Stimulated activated naive CD8-positive, alpha-beta T cell treated with anti-CD3 and anti-CD28 coated beads, Interleukin-15, amount 100 ng/mL, for 72 hours (primary cell): ENCODE results near the gene NECTIN4.

Experiments used
- ATAC-seq: fragments of 150-1000 bp; cut with Tn5 transposase; 2 replicates; pipeline ENCODE4 v1.10.0; 2021; ENCODE audit warnings: mild to moderate bottlenecking, moderate library complexity
- DNase-seq, 2 donors: peaks; one replicate each; pipeline ENCODE4 v3.0.0; 2021 to 2022
- H3K27ac Mint-ChIP-seq, 2 donors: one replicate each; pipeline ENCODE4 v1.8.0; 2022; ENCODE audit warnings: mild to moderate bottlenecking in 2 of 2, mixed read lengths in 2 of 2, moderate library complexity in 2 of 2
- H3K27me3 Mint-ChIP-seq: one replicate; pipeline ENCODE4 v1.8.0; 2022; ENCODE audit warnings: mixed read lengths
- H3K4me1 Mint-ChIP-seq: one replicate; pipeline ENCODE4 v1.8.0; 2022; ENCODE audit warnings: mild to moderate bottlenecking, mixed read lengths
- H3K4me3 Mint-ChIP-seq, 2 donors: one replicate each; pipeline ENCODE4 v1.8.0; 2022; ENCODE audit warnings: mild to moderate bottlenecking in 2 of 2, mixed read lengths in 2 of 2, moderate library complexity in 1 of 2
- H3K9me3 Mint-ChIP-seq, 2 donors: one replicate each; pipeline ENCODE4 v1.8.0; 2022; ENCODE audit warnings: mixed read lengths in 2 of 2

Gene NECTIN4

GRCh38 chr1:161089251-161089924 is at the start of gene NECTIN4:
Gene NECTIN4, minus strand, starts transcription at chr1:161089558. Its CDS starts 262 bp downstream, at chr1:161089296.
- Mint-ChIP-seq H3K4me1 (peaks cover 60% of the 10 kb centered on the region), H3K27me3 (no peaks in the 10 kb centered on the region), H3K4me3 (no peak within 1 kb of the TSS), H3K27ac (peak within 1 kb of the TSS in 1 of 2 donors; percentile 68), H3K9me3 (no peaks in the 10 kb centered on the region)
- ATAC-seq = no peak
- DNase-seq = no peak

GRCh38 chr1:161138431-161138830 is 49.1 kb upstream of the NECTIN4 start:
- DNase-seq (no peak), ATAC-seq (no peak)
- Mint-ChIP-seq H3K4me1 (peaks cover 6% of the 10 kb centered on the region), H3K27me3 (no peaks in the 10 kb centered on the region), H3K27ac (peak overlapping the region in 1 of 2 donors; percentile 34), H3K9me3 (no peaks in the 10 kb centered on the region), H3K4me3 (no peak overlapping the region)

- DNase-seq (no peak), ATAC-seq (no peak)
- peaks cover 6% of the 10 kb centered on the region for H3K4me1 Mint-ChIP-seq
- H3K9me3 Mint-ChIP-seq = no peaks in the 10 kb centered on the region
- H3K4me3 Mint-ChIP-seq = no peak overlapping the region
- H3K27ac Mint-ChIP-seq = no peak overlapping the region
- H3K27me3 Mint-ChIP-seq = no peaks in the 10 kb centered on the region
Measured at GRCh38 chr1:161137881-161138280, 48.5 kb upstream of the NECTIN4 start.

- H3K4me1 Mint-ChIP-seq = peaks cover 42% of the 10 kb centered on the region
- H3K27me3 Mint-ChIP-seq = no peaks in the 10 kb centered on the region
- no peaks in the 10 kb centered on the region for H3K9me3 Mint-ChIP-seq
- no peak overlapping the region for H3K4me3 Mint-ChIP-seq
- DNase-seq = no peak
- no peak overlapping the region for H3K27ac Mint-ChIP-seq
- ATAC-seq = no peak
Measured at GRCh38 chr1:161133220-161133740, 43.9 kb upstream of the NECTIN4 start.

- H3K4me1 Mint-ChIP-seq = peaks cover 49% of the 10 kb centered on the region
Measured at GRCh38 chr1:161132410-161133219, 43.3 kb upstream of the NECTIN4 start, which contains the start of gene DEDD. Gene DEDD, minus strand, starts transcription at chr1:161132667. Its CDS starts 8,205 bp downstream, at chr1:161124462.

GRCh38 chr1:161131523-161132409 is 42.4 kb upstream of the NECTIN4 start:
- H3K27me3 Mint-ChIP-seq = no peaks in the 10 kb centered on the region
- H3K4me1 Mint-ChIP-seq = peaks cover 57% of the 10 kb centered on the region
- ATAC-seq (peak; percentile 44), DNase-seq (no peak)
- no peak overlapping the region for H3K4me3 Mint-ChIP-seq
- H3K27ac Mint-ChIP-seq = peak overlapping the region; percentile 4 to 85
- no peaks in the 10 kb centered on the region for H3K9me3 Mint-ChIP-seq

More at GRCh38 chr1:161132410-161133219, 43.3 kb upstream of the NECTIN4 start, which contains the start of gene DEDD:
- peak; percentile 87 to 94 for DNase-seq
- Mint-ChIP-seq H3K4me3 (no peak within 1 kb of the TSS), H3K27me3 (no peaks in the 10 kb centered on the region), H3K9me3 (no peaks in the 10 kb centered on the region), H3K27ac (peak within 1 kb of the TSS; percentile 4 to 85)
- ATAC-seq = peak; percentile 96

GRCh38 chr1:161130266-161130665 is 40.9 kb upstream of the NECTIN4 start:
- Mint-ChIP-seq H3K4me1 (peaks cover 60% of the 10 kb centered on the region), H3K9me3 (no peaks in the 10 kb centered on the region), H3K4me3 (no peak overlapping the region), H3K27ac (no peak overlapping the region), H3K27me3 (no peaks in the 10 kb centered on the region)
- DNase-seq (no peak), ATAC-seq (no peak)

- no peaks in the 10 kb centered on the region for H3K27me3 Mint-ChIP-seq
- ATAC-seq (no peak), DNase-seq (no peak)
- no peak overlapping the region for H3K4me3 Mint-ChIP-seq
- no peak overlapping the region for H3K27ac Mint-ChIP-seq
- no peaks in the 10 kb centered on the region for H3K9me3 Mint-ChIP-seq
- peaks cover 55% of the 10 kb centered on the region for H3K4me1 Mint-ChIP-seq
Measured at GRCh38 chr1:161128591-161129420, 39.4 kb upstream of the NECTIN4 start.

GRCh38 chr1:161127649-161128048 is 38.3 kb upstream of the NECTIN4 start:
- H3K27ac Mint-ChIP-seq = peak overlapping the region in 1 of 2 donors; percentile 77

GRCh38 chr1:161122967-161123366 is 33.6 kb upstream of the NECTIN4 start:
- DNase-seq = no peak
- no peak for ATAC-seq
- H3K4me1 Mint-ChIP-seq = peaks cover 53% of the 10 kb centered on the region
- H3K27me3 Mint-ChIP-seq = no peaks in the 10 kb centered on the region
- H3K27ac Mint-ChIP-seq = no peak overlapping the region
- no peaks in the 10 kb centered on the region for H3K9me3 Mint-ChIP-seq
- no peak overlapping the region for H3K4me3 Mint-ChIP-seq

More at GRCh38 chr1:161127649-161128048, 38.3 kb upstream of the NECTIN4 start:
- peaks cover 55% of the 10 kb centered on the region for H3K4me1 Mint-ChIP-seq
- DNase-seq (no peak), ATAC-seq (no peak)
- no peaks in the 10 kb centered on the region for H3K9me3 Mint-ChIP-seq
- no peak overlapping the region for H3K4me3 Mint-ChIP-seq
- no peaks in the 10 kb centered on the region for H3K27me3 Mint-ChIP-seq

GRCh38 chr1:161121834-161122233 is 32.5 kb upstream of the NECTIN4 start:
- ATAC-seq = no peak
- Mint-ChIP-seq H3K4me1 (peaks cover 46% of the 10 kb centered on the region), H3K4me3 (no peak overlapping the region), H3K27me3 (no peaks in the 10 kb centered on the region), H3K27ac (no peak overlapping the region), H3K9me3 (no peaks in the 10 kb centered on the region)
- no peak for DNase-seq

GRCh38 chr1:161121042-161121650 is 31.8 kb upstream of the NECTIN4 start:
- DNase-seq = no peak
- Mint-ChIP-seq H3K9me3 (no peaks in the 10 kb centered on the region), H3K27me3 (no peaks in the 10 kb centered on the region), H3K27ac (peak overlapping the region; percentile 80 to 82), H3K4me3 (peak overlapping the region in 1 of 2 donors; percentile 38), H3K4me1 (peaks cover 49% of the 10 kb centered on the region)
- no peak for ATAC-seq

- H3K27me3 Mint-ChIP-seq = no peaks in the 10 kb centered on the region
- peak overlapping the region; percentile 95 to 98 for H3K4me3 Mint-ChIP-seq
- peak; percentile 47 to 76 for DNase-seq
- ATAC-seq = peak; percentile 68
- H3K4me1 Mint-ChIP-seq = peaks cover 68% of the 10 kb centered on the region
- H3K9me3 Mint-ChIP-seq = no peaks in the 10 kb centered on the region
- H3K27ac Mint-ChIP-seq = peak overlapping the region; percentile 89 to 98
Measured at GRCh38 chr1:161119092-161119903, 29.9 kb upstream of the NECTIN4 start.
